ENCODE data around the gene STRADA.

STRADA gene

GRCh38 chr17:63772801-63773271 lies 31.2 kb upstream of the STRADA start:
- peak overlapping the region; percentile 94 for H3K4me3 ChIP-seq (ENCODE audit: low read depth, low read length)
- in situ Hi-C loops (cut with HindIII; ENCODE audit: low sequenced_read_pairs): no loop called here
- peak; percentile 31 for DNase-seq (ENCODE audit: low read depth, low spot score)
- TF ChIP-seq, protein P1, sequence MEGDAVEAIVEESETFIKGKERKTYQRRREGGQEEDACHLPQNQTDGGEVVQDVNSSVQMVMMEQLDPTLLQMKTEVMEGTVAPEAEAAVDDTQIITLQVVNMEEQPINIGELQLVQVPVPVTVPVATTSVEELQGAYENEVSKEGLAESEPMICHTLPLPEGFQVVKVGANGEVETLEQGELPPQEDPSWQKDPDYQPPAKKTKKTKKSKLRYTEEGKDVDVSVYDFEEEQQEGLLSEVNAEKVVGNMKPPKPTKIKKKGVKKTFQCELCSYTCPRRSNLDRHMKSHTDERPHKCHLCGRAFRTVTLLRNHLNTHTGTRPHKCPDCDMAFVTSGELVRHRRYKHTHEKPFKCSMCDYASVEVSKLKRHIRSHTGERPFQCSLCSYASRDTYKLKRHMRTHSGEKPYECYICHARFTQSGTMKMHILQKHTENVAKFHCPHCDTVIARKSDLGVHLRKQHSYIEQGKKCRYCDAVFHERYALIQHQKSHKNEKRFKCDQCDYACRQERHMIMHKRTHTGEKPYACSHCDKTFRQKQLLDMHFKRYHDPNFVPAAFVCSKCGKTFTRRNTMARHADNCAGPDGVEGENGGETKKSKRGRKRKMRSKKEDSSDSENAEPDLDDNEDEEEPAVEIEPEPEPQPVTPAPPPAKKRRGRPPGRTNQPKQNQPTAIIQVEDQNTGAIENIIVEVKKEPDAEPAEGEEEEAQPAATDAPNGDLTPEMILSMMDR (IDR thresholded peaks at IDR 0.05; ENCODE audit: low read depth, low read length): no peak

- no peak overlapping the region for H3K4me3 ChIP-seq (ENCODE audit: low read depth, low read length)
- DNase-seq (ENCODE audit: low read depth, low spot score): no peak
- in situ Hi-C loops (cut with HindIII; ENCODE audit: low sequenced_read_pairs): no loop called here
- TF ChIP-seq, protein P1 (IDR thresholded peaks at IDR 0.05; ENCODE audit: low read depth, low read length): no peak
Observed at GRCh38 chr17:63768433-63768832, 26.8 kb upstream of the STRADA start.

DNA sequence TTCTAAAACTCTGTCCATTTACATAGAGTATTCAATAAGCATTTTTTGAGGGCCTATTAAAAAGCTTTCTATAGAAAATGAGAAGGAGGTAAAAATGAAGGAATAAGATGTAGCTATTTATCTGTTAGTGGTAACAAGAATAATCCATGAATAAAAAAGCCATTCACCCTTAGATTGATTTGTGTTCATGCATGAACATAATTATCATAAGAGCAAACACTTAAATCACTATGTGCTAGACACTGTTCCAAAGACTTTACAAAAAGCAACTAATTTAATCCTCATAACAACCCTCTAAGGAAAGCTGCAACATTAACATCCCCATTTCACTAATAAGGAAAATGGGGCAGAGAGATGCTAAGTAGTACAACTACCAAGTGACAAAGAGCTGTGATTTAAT lies 25.2 kb upstream of the STRADA start:
- no peak for DNase-seq (ENCODE audit: low read depth, low spot score)
- no peak overlapping the region for H3K4me3 ChIP-seq (ENCODE audit: low read depth, low read length)
- in situ Hi-C loops (cut with HindIII; ENCODE audit: low sequenced_read_pairs): no loop called here
- TF ChIP-seq, protein P1 (IDR thresholded peaks at IDR 0.05; ENCODE audit: low read depth, low read length): no peak

DNA sequence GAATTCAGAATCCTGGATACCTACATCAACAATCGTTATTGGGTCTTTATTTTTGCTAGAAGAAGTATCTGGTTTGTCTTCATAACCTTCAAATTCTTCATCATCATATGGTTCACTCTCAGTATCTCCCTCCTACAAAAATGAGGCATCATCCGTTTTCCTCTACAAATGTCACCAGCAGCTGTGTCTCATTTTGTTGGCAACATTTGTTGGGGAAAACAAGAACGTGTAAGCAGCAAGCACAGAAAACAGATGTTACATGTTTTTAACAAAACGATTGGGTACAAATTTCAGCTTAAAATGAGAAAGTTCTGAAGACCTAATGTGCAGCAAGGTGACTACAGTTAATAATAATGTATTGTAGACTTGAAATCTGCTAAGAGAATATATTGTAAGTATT lies 23.1 kb upstream of the STRADA start:
- no peak overlapping the region for H3K4me3 ChIP-seq (ENCODE audit: low read depth, low read length)
- DNase-seq (ENCODE audit: low read depth, low spot score): no peak
- TF ChIP-seq, protein P1 (IDR thresholded peaks at IDR 0.05; ENCODE audit: low read depth, low read length): no peak
- in situ Hi-C loops (cut with HindIII; ENCODE audit: low sequenced_read_pairs): no loop called here

- in situ Hi-C loops (cut with HindIII; ENCODE audit: low sequenced_read_pairs): no loop called here
- TF ChIP-seq, protein P1 (IDR thresholded peaks at IDR 0.05; ENCODE audit: low read depth, low read length): no peak
- no peak for DNase-seq (ENCODE audit: low read depth, low spot score)
- no peak overlapping the region for H3K4me3 ChIP-seq (ENCODE audit: low read depth, low read length)
Observed at GRCh38 chr17:63762161-63763078, 20.8 kb upstream of the STRADA start.

GRCh38 chr17:63760771-63761539 lies 19.4 kb upstream of the STRADA start:
- no peak overlapping the region for H3K4me3 ChIP-seq (ENCODE audit: low read depth, low read length)
- in situ Hi-C loops (cut with HindIII; ENCODE audit: low sequenced_read_pairs): no loop called here
- no peak for DNase-seq (ENCODE audit: low read depth, low spot score)
- TF ChIP-seq, protein P1 (IDR thresholded peaks at IDR 0.05; ENCODE audit: low read depth, low read length): no peak

Data from astrocyte of the spinal cord (primary cell).